Neural cell (in vitro differentiated cells): ENCODE data around the gene DROSHA. TPM values are rescaled to one million over a fixed set of nuclear protein-coding genes. Genes with fewer than 3 reads are reported as not detected.
"Not testable (repeated sequence)": the region's sequence is repeated elsewhere in the genome, so short reads cannot be mapped to it uniquely, and the experiment has no call there.

Experiments used
- H2AFZ ChIP-seq: fragments of 200-600, 300-800 bp; sonication (generic), shearing (Covaris generic); 2 replicates; pipeline ENCODE4 v1.6.0; 2014; ENCODE audit warnings: low read depth, mild to moderate bottlenecking, antibody characterized with exemption, low read length, moderate library complexity
- H3F3A ChIP-seq: fragments of 200-600 bp; shearing (Covaris generic); 2 replicates; pipeline ENCODE4 v1.6.1; 2016; ENCODE audit warnings: mild to moderate bottlenecking, moderate library complexity, mixed read lengths, antibody characterized with exemption, low read length; ENCODE audit not compliant: insufficient read depth, poor library complexity, severe bottlenecking
- H3K27ac ChIP-seq: fragments of 200-600, 300-800 bp; sonication (generic), shearing (Covaris generic); 2 replicates; pipeline ENCODE4 v1.5.1; 2014; ENCODE audit warnings: mild to moderate bottlenecking, low read length, moderate library complexity
- H3K27me3 ChIP-seq: fragments of 300-800, 200-600 bp; sonication (generic), shearing (Covaris generic); 2 replicates; pipeline ENCODE4 v1.6.0; 2014; ENCODE audit warnings: mild to moderate bottlenecking, low read depth, low read length, moderate library complexity; ENCODE audit not compliant: insufficient read depth
- H3K36me3 ChIP-seq: fragments of 300-800, 200-600 bp; sonication (generic), shearing (Covaris generic); 2 replicates; pipeline ENCODE4 v1.5.1; 2014; ENCODE audit warnings: mild to moderate bottlenecking, antibody characterized with exemption, low read length, moderate library complexity; ENCODE audit not compliant: insufficient read depth
- H3K4me2 ChIP-seq: fragments of 300-800, 200-600 bp; sonication (generic), shearing (Covaris generic); 2 replicates; pipeline ENCODE4 v1.6.0; 2014; ENCODE audit warnings: mild to moderate bottlenecking, low read length
- H3K4me3 ChIP-seq: fragments of 300-800, 200-600 bp; sonication (generic), shearing (Covaris generic); 2 replicates; pipeline ENCODE4 v1.5.1; 2014; ENCODE audit warnings: mild to moderate bottlenecking, low read length, moderate library complexity
- H3K79me2 ChIP-seq: fragments of 200-600 bp; shearing (Covaris generic); replicated peaks from 2 replicates; pipeline ENCODE4 v1.6.0; 2014; ENCODE audit warnings: mild to moderate bottlenecking, low read length, moderate library complexity; ENCODE audit not compliant: insufficient read depth
- H3K9ac ChIP-seq: fragments of 300-800, 200-600 bp; sonication (generic), shearing (Covaris generic); 2 replicates; pipeline ENCODE4 v1.6.1; 2016; ENCODE audit warnings: mild to moderate bottlenecking, low read length, mixed read lengths
- H3K9me2 ChIP-seq: fragments of 200-600 bp; shearing (Covaris generic); 2 replicates; pipeline ENCODE4 v1.6.1; 2016; ENCODE audit warnings: mild to moderate bottlenecking, low read length, mixed read lengths; ENCODE audit not compliant: insufficient read depth
- H3K9me3 ChIP-seq: fragments of 200-600, 300-800 bp; sonication (generic), shearing (Covaris generic); 2 replicates; pipeline ENCODE4 v1.6.1; 2016; ENCODE audit warnings: mild to moderate bottlenecking, mixed run types, low read length, moderate library complexity, mixed read lengths
- H4K20me1 ChIP-seq: fragments of 200-600 bp; shearing (Covaris generic); 2 replicates; pipeline ENCODE4 v1.6.1; 2016; ENCODE audit warnings: mild to moderate bottlenecking, mixed run types; ENCODE audit not compliant: insufficient read depth
- EP300 ChIP-seq: fragments of 450-650 bp; conservative IDR thresholded peaks from 2 replicates; pipeline ENCODE4 v1.6.1; 2014; ENCODE audit warnings: antibody characterized with exemption, mild to moderate bottlenecking, moderate library complexity; ENCODE audit not compliant: poor library complexity, severe bottlenecking
- EZH2 ChIP-seq: fragments of 200-600, 300-800 bp; shearing (Covaris generic), sonication (generic); IDR thresholded peaks from 2 replicates; pipeline ENCODE4 v1.6.1; 2014; ENCODE audit warnings: antibody characterized with exemption, low read length, borderline replicate concordance, mild to moderate bottlenecking; ENCODE audit not compliant: insufficient read depth, poor library complexity, severe bottlenecking
- MXI1 ChIP-seq: fragments of 450-650 bp; conservative IDR thresholded peaks from 2 replicates; pipeline ENCODE4 v1.6.1; 2014; ENCODE audit warnings: antibody characterized with exemption, mild to moderate bottlenecking; ENCODE audit not compliant: poor library complexity, severe bottlenecking
- POLR2AphosphoS5 ChIP-seq: IDR thresholded peaks from 2 replicates; pipeline ENCODE4 v1.6.1; 2012
- RAD21 ChIP-seq: fragments of 450-650 bp; conservative IDR thresholded peaks from 2 replicates; pipeline ENCODE4 v1.6.1; 2014; ENCODE audit warnings: antibody characterized with exemption, mild to moderate bottlenecking, moderate library complexity
- SMC3 ChIP-seq: fragments of 450-650 bp; conservative IDR thresholded peaks from 2 replicates; pipeline ENCODE4 v1.6.1; 2014; ENCODE audit warnings: antibody characterized with exemption, mild to moderate bottlenecking, moderate library complexity; ENCODE audit not compliant: poor library complexity
- TAF1 ChIP-seq: IDR thresholded peaks from 2 replicates; pipeline ENCODE4 v1.6.1; 2012; ENCODE audit warnings: low read depth
- polyA plus RNA-seq: library from polyadenylated mRNA; depleted of rRNA; stranded (reverse); fragments of >200 nt; gene quantifications from 2 replicates; pipeline ENCODE4 v1.2.3, GENCODE V29; 2014
- TF ChIP-seq, protein P1 (sequence below): IDR thresholded peaks from 2 replicates; pipeline ENCODE4 v1.6.1; 2012; ENCODE audit warnings: borderline replicate concordance
- TF ChIP-seq, protein P2 (sequence below): fragments of 450-650 bp; IDR thresholded peaks from 2 replicates; pipeline ENCODE4 v1.5.1; 2014; ENCODE audit warnings: antibody characterized with exemption, mild to moderate bottlenecking, moderate library complexity; ENCODE audit not compliant: poor library complexity, severe bottlenecking

DROSHA gene
- polyA plus RNA-seq, 1 donor from 2014 or later = 88.5 TPM

DNA sequence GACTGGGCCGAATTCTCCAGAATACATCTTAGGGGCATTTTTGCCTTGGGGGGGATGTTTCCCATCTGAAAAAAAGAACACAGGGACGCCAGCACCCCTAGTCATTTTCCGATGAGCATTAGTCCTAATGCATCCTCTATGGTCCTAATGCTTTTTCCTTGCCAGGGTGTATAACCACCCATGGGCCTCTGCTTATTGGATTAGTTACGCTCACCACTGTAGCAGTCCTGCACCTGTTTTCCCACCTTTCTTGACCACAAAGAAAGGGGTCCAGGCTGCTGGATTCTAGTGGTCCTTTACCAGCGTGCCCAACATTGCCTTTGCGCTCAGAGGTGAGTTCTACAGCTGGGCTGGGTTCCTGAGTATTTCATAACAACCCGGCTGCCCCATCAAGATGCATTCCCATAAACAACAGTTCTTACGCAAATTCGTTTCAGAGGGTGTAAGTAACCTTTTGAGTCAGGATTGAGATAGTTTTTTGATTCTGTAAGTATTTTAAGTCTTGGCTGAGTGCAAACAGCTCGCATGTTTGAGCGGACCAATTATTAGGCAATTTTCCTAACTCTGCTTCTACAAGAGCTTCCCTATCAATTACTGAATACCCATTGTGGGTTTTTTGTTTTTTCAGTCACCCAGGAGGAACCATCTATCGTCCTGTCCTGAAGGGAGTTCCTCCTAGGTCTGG, 135.1 kb downstream of the DROSHA start:
- Histone ChIP-seq H3K27ac (no peak overlapping the region), H3F3A (no peaks in the 10 kb centered on the region), H3K4me3 (no peak overlapping the region), H3K9me3 (no peaks in the 10 kb centered on the region), H3K79me2 (no peaks in the 10 kb centered on the region), H3K4me2 (no peak overlapping the region), H3K9me2 (no peaks in the 10 kb centered on the region), H3K9ac (no peak overlapping the region), H3K36me3 (no peaks in the 10 kb centered on the region), H2AFZ (no peak overlapping the region), H4K20me1 (no peaks in the 10 kb centered on the region), H3K27me3 (no peaks in the 10 kb centered on the region)
- TF ChIP-seq, protein P1, sequence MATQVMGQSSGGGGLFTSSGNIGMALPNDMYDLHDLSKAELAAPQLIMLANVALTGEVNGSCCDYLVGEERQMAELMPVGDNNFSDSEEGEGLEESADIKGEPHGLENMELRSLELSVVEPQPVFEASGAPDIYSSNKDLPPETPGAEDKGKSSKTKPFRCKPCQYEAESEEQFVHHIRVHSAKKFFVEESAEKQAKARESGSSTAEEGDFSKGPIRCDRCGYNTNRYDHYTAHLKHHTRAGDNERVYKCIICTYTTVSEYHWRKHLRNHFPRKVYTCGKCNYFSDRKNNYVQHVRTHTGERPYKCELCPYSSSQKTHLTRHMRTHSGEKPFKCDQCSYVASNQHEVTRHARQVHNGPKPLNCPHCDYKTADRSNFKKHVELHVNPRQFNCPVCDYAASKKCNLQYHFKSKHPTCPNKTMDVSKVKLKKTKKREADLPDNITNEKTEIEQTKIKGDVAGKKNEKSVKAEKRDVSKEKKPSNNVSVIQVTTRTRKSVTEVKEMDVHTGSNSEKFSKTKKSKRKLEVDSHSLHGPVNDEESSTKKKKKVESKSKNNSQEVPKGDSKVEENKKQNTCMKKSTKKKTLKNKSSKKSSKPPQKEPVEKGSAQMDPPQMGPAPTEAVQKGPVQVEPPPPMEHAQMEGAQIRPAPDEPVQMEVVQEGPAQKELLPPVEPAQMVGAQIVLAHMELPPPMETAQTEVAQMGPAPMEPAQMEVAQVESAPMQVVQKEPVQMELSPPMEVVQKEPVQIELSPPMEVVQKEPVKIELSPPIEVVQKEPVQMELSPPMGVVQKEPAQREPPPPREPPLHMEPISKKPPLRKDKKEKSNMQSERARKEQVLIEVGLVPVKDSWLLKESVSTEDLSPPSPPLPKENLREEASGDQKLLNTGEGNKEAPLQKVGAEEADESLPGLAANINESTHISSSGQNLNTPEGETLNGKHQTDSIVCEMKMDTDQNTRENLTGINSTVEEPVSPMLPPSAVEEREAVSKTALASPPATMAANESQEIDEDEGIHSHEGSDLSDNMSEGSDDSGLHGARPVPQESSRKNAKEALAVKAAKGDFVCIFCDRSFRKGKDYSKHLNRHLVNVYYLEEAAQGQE = no peak
- TF ChIP-seq RAD21 (no peak), EP300 (no peak), EZH2 (no peak), SMC3 (no peak), POLR2AphosphoS5 (no peak), TAF1 (no peak), MXI1 (no peak)
- TF ChIP-seq, protein P2, sequence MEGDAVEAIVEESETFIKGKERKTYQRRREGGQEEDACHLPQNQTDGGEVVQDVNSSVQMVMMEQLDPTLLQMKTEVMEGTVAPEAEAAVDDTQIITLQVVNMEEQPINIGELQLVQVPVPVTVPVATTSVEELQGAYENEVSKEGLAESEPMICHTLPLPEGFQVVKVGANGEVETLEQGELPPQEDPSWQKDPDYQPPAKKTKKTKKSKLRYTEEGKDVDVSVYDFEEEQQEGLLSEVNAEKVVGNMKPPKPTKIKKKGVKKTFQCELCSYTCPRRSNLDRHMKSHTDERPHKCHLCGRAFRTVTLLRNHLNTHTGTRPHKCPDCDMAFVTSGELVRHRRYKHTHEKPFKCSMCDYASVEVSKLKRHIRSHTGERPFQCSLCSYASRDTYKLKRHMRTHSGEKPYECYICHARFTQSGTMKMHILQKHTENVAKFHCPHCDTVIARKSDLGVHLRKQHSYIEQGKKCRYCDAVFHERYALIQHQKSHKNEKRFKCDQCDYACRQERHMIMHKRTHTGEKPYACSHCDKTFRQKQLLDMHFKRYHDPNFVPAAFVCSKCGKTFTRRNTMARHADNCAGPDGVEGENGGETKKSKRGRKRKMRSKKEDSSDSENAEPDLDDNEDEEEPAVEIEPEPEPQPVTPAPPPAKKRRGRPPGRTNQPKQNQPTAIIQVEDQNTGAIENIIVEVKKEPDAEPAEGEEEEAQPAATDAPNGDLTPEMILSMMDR = no peak

DNA sequence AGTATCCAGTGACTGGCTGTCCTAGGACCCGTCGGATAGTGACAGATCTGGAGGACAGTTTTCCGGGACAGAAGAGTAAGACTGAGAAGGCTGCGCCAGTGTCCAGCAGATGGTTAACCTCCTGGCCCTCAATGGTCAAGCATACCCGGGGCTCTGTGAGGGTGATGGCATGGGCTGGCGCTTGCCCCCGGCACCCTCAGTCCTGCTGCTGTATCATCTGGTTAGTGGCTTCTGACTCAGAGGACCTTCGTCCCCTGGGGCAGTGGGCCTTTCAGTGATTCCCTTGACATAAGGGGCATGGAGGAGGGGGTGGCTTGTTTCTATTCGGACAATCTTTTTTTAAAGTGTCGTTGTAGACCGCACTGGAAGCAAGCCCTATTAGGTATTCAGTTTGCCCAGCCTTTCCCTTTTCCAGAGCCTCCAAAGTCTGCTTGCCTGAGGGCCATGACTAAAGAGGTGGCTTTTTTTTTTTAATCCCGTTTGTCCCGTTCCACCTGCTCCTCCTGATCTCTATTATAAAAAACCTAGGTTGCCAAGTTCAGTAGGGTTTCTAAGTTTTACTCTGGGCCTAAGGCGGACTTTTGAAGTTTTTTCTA, 136.3 kb downstream of the DROSHA start:
- not testable (repeated sequence) for H3F3A ChIP-seq, H3K4me2 ChIP-seq, H3K9ac ChIP-seq, H3K79me2 ChIP-seq, H4K20me1 ChIP-seq, H3K9me2 ChIP-seq, H3K27me3 ChIP-seq, H2AFZ ChIP-seq, H3K36me3 ChIP-seq, H3K9me3 ChIP-seq, H3K4me3 ChIP-seq, H3K27ac ChIP-seq
